DLD1 (cell line): ENCODE data around the gene GPS1.

Experiments
- in situ Hi-C: cut with HindIII; loops from 2 replicates; pipeline ENCODE4 v1.10.0; 2017; ENCODE audit warnings: low sequenced_read_pairs

GPS1 gene

DNA sequence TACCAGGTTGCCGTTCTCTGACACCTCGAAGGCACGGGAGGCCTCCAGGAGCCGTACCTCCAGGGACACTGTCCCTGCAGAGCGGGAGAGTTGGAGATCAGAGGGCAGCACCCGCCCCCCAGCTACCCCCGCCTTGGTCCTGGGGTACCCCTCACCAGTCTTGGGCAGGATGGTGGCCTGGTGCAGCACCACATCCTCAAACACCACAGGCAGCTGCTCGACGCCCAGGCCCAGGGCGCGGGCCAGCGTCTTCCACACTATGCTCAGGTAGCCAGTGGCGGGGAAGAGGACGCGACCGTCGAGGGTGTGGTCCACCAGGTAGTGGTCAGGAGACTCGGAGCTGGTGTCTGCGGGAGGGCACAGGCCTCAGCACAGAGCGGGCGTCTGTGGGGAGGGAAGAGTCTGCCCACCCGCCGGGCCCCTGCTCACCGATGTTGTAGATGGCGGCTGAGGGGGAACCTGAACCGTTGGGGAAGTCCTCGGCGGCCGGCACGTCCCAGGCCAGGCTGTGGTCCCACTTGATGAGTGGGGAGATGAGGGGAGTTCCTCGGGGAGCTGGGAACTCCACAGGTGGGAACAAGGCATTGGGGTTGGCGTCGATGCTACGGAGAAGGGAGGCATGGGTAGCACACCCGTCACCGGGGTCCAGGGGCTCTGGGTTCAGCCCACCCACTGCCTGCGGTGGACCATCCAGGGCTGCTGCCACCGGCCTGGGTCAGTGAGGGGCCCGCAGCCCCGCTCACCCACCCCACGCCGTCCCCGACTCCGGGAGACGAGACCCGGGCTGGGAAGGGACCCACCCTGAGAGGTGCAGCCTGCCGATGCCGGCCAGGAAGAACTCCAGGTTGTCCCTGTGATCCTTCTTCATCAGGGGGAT, 36.5 kb downstream of the GPS1 start:
- in situ Hi-C loops: no loop called here

DNA sequence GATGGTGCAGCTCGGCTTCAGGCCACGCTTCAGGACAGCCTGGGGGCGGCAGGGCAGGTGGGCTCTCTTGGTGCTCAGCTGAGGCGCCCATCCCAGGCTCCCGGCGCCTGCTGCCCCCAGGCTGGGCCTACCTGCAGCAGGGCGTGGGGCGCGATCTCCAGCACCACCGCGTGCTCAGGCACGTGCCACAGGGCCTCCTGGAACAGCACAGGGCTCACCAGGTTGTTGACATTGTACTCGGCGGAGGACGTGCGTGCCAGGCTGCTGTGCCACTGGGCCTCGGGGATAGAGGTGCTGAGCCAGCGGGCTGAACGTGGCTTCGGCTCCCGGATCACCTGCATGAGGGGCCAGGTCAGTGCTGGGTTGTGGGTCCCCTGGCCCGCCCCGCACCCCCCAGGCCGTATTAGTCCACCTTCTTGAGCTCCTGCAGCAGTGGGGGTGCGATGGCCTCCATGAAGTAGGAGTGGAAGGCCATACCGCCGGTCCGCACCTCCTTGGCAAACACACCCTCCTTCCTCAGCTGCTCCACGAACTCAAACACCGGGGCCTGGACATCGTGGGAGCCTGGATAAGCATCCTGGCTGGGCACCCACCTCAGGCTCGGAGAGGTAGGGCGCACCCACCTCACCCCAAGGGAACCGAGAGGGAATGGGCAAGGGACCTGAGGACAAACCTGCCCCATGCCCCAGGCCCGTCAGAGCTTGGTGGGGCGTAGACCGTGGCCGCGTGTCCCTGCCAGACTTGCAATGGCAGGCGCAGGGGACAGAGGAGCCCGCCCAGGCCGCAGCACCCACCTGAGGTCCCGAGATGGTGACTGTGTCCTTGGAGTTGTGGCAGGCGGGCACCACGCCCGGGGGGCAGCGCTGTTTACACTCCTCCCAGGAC, 37.4 kb downstream of the GPS1 start:
- in situ Hi-C loops: no loop called here

DNA sequence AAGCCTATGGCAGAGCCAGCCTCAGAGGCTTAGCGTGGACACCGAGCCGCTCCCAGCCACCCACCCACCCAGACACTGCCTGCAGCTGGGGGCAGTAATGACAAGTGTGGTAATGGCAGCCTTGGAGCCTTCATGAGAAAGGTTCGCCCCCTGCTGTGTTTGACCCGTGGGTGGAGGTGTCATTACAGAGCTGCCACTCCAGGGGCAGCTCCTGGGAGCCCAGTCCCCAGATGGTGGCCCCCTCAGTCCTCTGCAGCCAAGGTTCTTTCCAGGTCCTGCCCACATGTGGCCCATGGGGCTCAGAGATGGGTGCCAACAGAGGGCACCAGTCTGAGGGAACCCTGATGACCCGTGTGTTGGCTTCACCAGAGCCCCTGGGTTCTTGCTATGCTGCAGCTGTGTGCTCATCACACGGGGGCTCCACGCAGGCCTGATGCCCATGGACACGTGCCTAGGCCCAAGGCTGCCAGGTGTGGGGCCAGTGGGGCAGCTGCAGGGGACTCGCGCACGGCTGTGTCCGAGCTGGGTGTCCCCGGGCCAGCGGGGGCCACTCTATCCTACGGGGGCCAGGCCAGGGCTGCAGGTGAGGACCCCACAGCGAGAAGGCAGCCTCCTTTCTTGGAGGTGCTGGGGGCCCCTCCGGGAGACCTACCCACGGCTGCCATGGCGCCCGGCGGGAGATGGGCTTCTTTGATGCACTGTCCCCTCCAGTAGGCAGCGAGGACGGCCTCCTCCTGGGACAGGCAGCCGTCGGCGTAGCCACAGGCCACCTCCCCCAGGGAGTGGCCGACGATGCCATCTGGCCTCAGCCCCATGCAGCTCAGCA, 38.2 kb downstream of the GPS1 start:
- in situ Hi-C loops: no loop called here

DNA sequence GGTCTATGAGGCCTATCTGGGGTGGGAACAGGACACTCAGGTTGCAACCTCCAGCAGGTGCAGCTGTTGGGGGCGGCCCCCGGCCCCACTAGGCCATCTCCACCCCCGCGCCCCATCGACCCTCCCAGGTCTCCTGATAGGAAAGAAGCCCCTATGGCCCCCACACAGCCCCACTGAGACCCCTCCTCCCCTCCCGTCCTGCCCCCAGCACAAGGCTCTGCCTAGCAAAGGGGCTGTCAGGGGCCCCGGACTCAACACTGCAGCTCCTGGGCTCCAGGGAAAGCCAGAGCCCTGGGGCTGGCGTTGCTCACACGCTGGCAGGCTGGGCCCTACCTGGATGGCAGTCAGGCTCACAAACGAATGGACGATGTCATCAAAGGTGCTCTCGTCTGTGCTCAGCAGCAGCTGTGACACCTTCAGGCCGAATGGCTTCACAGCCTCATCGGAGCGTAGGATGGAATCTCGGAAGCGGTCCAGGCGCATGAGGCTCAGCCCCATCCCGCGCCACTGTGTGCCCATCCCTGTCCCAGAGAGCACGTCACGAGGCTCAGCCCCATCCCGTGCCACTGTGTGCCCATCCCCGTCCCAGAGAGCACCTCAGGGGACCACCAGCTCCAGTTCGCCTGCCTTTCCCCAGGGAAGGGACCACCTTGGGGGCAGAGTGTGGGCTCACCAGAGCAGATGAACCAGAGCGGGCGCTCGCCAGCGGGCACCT, 39.0 kb downstream of the GPS1 start:
- in situ Hi-C loops: no loop called here

DNA sequence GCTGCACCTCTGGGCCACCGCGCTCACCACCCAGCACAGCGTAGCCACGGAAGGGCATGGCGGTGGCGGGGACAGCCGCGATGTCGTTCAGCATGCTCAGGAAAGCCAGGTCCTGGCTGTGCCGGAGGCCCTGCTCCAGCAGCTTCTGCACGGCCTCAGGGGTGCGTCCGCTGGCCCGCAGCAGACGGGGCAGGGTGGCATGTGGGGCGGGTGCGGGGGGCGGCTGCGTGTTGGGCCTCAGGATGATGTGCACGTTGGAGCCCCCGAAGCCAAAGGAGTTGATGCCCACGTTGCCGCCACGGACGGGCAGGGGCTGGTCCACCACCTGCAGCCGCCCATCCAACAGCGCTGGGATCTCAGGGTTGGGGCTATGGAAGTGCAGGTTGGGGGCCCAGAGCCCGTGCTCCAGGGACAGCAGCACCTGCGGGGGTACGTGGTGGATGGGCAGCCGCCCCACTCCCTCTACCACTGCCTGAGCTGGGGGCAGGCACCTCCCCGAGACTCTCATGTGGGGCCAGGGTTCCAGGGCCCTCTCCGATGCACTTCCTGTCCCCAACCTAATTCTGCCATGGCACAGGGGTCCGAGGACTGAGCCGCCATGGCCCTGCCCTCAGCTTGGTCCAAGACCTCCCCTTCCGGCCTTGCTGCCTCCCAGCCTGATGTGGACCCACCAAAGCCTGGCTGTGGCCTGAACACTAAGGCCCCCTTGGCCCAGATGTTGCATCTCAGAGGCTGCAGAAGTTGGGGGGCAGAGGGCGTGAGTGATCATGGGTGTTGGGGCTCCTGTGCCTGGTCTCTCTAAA, 39.8 kb downstream of the GPS1 start:
- in situ Hi-C loops: no loop called here

DNA sequence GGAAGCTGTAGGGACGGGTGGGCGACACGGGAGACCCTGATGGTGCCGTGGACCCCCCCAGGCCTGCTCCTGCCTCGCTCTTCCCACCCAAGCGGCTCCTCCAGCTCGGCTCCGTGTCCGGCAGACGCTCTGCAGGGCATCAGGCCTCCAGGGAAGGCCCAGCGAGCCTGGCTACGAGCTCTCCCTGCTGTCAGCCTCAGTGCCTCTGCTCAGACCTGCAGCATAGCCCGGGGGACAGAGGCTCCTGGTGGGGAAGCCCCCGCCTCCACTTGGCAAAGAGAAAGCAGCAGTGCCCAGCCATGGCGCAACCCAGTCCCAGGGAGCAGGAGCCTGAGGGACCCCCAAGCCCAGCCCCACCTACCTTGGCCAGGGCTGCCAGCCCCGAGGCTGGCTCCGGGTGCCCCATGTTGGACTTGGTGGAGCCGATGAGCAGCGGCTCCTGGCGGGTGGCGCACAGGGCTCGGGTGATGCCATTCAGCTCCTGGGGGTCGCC, 40.4 kb downstream of the GPS1 start:
- in situ Hi-C loops: no loop called here

DNA sequence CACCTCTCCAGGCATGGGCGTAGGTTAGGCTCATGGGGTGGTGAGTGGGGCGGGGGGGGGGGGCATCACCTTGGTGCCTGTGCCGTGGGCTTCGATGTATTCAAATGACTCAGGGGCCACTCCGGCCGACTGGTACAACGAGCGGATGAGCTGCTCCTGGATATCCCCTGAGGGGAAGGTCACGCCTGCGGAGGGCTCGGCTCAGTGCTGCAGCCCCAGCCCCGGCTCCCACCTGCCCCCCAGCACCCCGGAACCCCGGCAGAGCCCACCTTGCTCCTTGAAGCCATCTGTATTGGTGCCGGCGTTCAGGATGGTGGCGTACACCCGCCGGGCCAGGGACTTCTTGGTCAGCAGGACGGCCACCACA, 40.9 kb downstream of the GPS1 start:
- in situ Hi-C loops: no loop called here

DNA sequence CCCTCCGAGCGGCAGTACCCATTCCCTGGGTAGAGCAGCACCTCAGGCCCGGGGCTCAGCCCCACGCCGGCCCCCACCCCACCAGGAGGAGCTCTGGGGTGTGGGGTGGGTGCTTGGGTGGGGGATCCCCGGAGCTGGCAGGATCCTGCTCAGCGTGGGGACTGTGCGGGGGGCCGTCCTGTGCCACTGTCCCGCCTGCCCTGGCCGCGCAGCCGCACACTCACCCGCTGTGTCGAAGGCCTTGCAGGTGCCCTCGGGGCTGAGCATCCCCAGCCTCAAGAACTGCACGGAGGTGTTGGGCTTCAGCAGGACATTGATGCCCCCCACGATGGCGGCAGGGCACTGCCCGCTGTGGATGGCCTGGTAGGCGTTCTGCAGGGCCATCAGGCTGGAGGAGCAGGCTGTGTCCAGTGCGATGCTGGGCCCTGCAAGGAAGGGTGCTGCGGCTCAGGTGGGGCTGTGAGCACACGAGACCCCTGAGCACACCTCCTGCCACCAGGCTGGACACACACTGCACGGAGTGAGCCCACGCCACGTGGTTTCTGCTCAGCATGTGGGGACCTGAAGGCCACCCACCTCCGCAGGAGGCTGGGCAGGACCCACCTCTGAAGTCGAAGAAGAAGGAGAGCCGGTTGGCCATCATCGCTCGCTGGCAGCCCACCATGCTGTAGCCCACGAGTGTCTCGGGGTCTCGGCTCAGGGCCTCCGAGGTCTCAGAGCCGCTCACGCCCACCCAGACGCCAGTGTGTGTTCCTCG, 41.5 kb downstream of the GPS1 start:
- in situ Hi-C loops: no loop called here

DNA sequence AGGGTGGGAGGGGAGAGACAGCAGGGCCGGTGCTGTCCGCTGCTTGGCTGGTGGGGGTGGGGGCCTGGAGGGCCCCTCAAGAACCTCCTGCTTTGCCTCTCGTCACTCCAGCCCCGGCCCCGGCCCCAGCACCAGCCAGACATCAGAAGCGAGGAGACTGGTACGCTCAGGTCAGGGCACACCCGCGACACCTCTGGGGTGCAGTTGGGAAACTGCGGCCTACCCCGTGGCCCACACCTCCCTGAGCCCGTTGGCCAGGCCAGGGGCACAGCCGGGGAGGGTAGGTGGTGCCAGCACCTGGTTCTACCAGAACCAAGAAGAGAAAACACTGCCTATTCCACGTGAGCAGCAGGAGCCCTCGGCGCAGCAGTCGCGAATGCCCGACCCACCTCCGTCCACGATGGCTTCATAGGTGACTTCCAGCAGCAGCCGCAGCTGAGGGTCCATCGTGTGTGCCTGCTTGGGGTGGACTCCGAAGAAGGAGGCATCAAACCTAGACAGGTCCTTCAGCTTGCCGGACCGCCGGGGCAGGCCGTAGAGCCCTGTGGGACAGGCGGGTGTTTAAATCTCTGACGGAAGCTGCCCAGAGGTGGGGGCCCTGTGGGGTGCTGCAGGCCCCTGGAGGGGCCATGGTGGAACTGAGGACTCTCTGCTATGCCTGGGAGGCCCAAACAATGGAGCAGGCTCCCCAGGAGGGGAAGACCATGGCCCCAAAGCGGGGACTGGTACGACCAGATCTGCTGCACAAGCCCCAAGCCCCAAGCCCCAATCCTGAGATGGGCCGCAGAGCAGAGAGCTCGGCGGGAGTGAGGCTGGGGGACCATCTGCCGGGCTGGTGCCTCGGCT, 43.5 kb downstream of the GPS1 start:
- in situ Hi-C loops: no loop called here

DNA sequence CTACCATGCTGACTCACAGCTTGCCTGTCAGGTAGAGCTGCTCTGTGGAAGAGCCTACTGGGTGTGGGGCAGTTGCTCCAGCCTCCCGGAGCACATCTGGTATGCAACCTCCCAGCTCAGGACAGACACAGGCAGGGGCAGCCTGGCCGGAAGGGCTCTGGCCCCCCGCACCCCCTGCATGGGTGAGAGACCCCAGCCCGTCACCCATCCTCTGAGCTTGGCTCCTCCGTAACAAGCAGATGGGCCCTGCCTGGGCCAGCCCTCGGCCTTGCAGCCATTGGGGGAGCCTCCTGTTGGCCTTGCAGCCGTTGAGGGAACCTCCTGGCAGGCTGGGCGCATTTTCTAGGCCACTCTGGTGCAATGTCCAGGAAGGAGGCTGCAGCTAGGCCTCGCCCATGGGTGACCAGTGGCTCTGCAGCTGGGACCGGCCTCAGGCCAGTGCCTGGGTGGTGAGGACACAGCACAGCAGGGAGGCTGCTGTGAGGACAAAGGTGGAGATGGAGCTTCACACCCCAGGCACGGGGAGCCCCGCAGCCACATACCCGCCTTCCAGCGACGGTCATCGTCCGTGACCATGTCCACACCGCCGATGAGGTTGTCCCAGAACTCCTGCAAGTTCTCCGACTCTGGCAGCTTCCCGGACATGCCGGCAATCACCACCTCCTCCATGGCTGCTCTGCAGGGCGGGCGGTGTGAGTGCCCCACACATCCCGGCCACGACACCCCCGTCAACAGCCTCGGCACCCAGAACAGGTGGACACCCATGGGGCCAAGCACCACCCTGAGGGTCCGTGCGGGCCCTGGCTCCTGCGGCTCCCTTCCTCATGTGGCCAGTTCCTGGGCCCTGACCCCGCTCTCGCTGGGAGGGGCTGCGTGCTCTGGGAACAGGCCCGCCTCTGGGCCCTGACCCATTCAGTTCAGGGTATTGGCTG, 44.3 kb downstream of the GPS1 start:
- in situ Hi-C loops: no loop called here

DNA sequence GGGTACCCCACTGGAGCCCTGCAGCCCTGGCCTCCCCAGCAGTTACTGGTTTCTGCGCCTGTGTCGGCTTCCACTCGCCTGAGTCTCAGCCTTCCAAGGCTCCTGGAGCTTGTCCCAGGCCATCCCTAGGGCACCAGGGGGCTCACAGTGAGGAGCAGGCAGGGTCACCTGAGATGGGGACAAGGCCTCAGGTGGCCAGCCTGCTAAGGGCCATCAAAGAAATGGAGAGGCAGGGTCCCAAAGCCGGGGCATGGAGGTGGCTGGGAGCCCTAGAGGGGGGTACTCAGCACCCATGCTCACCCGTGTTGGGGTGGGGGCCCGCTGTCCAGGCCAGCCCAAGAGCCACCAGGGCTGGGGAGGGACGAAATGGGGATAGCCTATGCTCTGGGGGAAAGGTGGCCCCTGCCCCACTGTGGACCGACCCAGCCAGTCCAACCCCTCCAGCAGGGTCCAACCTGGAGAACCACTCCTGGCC, 45.0 kb downstream of the GPS1 start:
- in situ Hi-C loops: no loop called here

DNA sequence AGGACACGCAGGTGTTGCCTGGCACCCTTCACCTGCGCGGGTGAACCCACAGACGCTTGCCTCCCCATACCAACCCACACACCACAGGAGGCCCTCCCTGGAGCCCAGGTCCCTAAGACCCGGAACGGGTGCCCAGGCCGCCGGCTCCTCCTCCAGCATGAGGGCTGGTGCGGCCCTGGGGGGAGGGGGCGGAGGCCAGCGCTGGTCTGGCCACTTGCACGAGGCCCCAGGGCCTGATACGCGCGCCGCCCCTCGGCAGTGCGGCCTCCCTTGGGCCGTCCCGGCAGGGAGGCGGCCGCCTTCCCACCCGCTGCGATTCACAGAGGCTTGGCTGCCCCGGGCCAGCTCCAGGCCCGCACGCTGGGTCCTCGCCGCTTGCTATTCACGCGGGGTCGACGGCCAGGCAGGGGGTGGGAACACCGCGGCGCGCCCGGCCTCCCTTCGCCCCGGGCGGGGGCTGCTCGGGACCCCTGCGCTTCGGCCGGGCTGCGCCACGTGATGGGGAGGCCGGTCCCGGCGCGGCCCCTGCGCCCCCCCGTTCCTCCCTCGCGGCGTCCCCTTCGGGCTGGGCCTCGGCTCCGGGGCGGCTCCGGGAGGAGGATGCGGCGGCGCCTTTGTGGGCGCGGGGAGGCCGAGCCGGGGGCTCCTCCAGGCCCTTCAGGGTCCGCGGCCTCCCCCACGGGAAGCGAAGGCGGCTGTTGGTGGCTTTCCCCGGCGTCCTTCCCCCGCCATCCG, 45.7 kb downstream of the GPS1 start:
- in situ Hi-C loops: no loop called here

DNA sequence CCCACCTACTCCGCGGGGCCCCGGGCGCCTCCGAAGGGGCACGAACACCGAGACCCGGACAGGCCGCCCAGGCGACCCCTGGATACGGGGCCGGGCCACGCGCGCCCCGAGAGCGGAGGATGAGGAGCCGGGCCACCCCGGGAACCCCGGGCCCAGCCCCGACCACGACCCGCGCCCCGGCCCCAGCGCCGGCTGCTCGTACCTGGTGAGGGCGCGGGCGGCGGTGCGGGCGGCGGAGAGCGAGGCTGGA, 46.1 kb downstream of the GPS1 start:
- in situ Hi-C loops: no loop called here

DNA sequence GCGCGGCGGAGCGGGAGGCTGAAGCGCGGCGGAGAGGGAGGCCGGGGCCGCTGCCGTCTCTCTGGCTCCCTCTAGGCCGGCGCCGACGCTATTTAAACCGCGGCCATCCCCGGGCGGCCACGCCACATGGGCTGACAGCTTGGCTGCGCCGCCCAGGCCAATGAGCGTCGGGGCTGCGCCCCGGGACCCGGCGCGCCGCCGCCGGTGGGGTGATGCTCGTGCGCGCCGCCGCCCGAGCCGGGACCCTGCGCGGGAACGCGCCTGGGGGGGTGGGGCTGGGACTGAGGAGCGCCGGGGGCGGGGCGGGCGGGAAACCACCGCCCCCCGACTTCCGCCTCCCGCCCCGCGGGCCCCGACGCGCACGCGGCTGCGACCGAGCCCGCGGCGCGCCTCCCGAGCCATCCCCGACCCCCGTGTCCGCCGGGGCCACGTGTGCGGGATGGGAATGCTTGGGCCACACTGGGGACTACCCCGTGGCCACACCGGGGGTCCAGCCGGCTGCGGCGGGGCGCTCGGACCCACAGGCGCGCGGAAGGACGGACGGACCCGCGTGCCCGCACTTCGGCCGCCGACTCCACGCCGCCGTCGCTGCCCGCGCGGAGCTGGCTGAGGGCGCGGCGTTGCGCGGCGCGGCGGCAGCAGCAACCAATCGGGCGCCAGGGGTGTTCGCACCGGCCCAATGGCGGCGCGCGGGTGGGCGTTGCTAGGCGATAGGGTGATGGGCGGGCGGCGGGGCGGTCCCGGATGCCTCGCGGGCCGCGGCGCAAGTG, 46.7 kb downstream of the GPS1 start, which contains the start of gene FASN:
Gene FASN, minus strand, starts transcription at position 68 of the 770 bp plus-strand sequence. CDS start 1,791 bp downstream, outside the sequence.
- in situ Hi-C loops: no loop called here

DNA sequence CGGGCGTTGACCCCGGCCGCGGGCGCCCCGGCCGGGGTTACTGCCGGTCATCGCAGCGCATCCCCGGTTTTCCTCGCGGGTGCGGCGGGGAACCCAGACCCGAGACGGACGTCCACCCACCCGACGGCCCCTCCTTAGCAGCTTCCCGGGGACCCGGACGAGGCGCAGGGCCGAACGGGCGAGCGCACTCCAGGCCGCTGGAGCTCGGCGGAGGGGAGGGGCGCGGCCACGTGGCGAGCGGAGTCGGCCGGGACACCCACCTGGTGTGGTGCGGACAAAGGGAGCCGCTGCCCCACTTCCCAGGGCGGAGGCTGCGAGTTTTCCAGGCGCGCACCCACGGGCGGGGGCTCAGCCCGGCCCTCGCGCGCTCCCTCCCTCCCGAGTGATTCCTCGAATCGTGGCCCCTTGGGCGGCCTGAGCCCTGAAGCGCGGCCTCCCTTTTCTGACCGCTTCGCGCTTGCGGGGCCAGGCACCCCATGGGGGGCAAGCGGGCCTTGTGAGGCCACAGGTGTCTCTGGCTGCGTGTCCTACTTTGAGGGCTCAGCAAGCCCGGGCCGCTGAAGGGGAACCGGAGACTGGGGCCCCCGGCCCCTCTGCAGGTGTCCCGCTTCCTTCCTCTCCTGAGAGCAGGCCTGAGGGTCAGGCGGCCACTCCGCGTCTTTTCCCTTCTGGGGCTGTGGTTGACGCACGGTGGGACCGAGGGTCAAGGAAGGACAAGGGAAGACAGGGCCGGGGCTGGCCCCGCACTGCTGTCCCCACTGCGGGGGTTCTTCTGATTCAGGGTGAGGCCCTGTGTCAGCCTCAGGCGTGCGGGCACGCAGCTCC, 47.5 kb downstream of the GPS1 start:
- in situ Hi-C loops: no loop called here
